ENCODE data around the gene NLRP7.
"Not testable (repeated sequence)": the region's sequence is repeated elsewhere in the genome, so short reads cannot be mapped to it uniquely, and the experiment has no call there.

NLRP7 gene

DNA sequence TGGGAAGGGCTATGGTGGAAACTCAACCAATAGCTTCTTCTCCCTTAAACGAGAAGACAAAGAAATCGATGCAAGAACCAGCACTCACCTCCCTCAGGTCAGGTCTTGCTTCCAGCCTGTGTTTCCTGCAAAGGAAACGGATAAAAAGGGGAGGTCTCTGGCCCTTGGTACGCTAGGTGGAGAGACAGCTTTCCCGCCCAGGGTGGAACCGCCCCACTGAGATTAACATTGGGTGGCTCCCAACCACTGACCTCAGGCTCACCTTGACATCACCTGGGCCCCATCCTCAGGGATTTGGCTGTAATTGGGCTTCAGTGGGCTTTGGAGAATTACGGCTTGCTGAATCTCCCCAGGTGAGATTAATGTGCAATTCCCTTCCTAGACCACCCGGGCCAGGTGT lies at the start of gene NLRP7:
Gene NLRP7, minus strand, starts transcription at position 150 of the 400 bp plus-strand sequence.
- POLR2A ChIA-PET (ENCODE audit: low non-redundant PET), result no interaction called here
- DNase-seq (ENCODE audit: low spot score), result no peak
- TF ChIP-seq, protein P1, sequence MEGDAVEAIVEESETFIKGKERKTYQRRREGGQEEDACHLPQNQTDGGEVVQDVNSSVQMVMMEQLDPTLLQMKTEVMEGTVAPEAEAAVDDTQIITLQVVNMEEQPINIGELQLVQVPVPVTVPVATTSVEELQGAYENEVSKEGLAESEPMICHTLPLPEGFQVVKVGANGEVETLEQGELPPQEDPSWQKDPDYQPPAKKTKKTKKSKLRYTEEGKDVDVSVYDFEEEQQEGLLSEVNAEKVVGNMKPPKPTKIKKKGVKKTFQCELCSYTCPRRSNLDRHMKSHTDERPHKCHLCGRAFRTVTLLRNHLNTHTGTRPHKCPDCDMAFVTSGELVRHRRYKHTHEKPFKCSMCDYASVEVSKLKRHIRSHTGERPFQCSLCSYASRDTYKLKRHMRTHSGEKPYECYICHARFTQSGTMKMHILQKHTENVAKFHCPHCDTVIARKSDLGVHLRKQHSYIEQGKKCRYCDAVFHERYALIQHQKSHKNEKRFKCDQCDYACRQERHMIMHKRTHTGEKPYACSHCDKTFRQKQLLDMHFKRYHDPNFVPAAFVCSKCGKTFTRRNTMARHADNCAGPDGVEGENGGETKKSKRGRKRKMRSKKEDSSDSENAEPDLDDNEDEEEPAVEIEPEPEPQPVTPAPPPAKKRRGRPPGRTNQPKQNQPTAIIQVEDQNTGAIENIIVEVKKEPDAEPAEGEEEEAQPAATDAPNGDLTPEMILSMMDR (conservative IDR thresholded peaks at IDR 0.05; ENCODE audit: low read depth), result no peak
- CTCF ChIA-PET, result no interaction called here
- H3K27ac ChIP-seq, result no peak within 1 kb of the TSS

DNA sequence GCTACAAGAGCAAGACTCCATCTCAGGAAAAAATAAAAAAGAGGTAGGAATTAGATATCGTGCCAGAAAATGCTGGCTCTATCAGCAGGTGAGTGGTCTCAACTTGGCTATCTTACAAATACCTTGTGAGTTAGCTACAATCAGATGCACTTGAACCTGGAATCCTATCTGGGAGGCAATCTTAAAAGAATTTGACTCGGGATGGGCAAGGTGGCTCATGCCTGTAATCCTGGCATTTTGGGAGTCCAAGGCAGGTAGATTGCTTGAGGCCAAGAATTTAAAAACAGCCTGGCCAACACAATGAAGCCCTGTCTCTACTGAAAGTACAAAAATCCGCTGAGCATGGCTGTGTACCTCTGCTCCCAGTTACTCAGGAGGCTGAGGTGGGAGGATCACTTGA lies 48.2 kb upstream of the NLRP7 start:
- H3K27ac ChIP-seq, result no peak overlapping the region
- TF ChIP-seq, protein P1 (conservative IDR thresholded peaks at IDR 0.05; ENCODE audit: low read depth), result no peak
- ChIA-PET CTCF (no interaction called here), POLR2A (ENCODE audit: low non-redundant PET) (no interaction called here)
- DNase-seq (ENCODE audit: low spot score), result no peak

DNA sequence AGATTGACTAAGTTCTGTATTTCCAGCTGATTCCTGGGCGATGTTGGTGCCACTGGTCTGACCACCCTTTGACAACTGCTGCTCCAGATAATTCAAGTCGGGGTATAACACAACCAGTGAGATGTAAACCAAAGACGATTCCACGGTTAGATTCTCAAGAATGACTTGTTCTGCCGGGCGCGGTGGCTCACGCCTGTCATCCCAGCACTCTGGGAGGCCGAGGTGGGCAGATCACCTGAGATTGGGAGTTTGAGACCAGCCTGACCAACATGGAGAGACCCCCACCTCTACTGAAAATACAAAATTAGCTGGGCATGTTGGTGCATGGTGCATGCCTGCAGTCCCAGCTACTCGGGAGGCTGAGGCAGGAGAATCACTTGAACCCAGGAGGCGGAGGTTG lies 42.2 kb upstream of the NLRP7 start:
- DNase-seq (ENCODE audit: low spot score); POLR2A ChIA-PET (ENCODE audit: low non-redundant PET); H3K27ac ChIP-seq: not testable (repeated sequence)
- CTCF ChIA-PET, result interaction anchor here (0.6 kb wide), 1 partner anchor 63 kb away, joined by 3 read pairs; no protein-coding TSS in a partner anchor

DNA sequence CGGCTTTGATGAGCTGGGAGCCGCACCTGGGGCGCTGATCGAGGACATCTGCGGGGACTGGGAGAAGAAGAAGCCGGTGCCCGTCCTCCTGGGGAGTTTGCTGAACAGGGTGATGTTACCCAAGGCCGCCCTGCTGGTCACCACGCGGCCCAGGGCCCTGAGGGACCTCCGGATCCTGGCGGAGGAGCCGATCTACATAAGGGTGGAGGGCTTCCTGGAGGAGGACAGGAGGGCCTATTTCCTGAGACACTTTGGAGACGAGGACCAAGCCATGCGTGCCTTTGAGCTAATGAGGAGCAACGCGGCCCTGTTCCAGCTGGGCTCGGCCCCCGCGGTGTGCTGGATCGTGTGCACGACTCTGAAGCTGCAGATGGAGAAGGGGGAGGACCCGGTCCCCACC lies 35.2 kb upstream of the NLRP7 start:
- DNase-seq (ENCODE audit: low spot score); CTCF ChIA-PET; H3K27ac ChIP-seq: not testable (repeated sequence)
- POLR2A ChIA-PET (ENCODE audit: low non-redundant PET), result interaction anchor here (0.7 kb wide), 1 partner anchor 411 kb away, joined by 3 read pairs; no protein-coding TSS in a partner anchor

DNA sequence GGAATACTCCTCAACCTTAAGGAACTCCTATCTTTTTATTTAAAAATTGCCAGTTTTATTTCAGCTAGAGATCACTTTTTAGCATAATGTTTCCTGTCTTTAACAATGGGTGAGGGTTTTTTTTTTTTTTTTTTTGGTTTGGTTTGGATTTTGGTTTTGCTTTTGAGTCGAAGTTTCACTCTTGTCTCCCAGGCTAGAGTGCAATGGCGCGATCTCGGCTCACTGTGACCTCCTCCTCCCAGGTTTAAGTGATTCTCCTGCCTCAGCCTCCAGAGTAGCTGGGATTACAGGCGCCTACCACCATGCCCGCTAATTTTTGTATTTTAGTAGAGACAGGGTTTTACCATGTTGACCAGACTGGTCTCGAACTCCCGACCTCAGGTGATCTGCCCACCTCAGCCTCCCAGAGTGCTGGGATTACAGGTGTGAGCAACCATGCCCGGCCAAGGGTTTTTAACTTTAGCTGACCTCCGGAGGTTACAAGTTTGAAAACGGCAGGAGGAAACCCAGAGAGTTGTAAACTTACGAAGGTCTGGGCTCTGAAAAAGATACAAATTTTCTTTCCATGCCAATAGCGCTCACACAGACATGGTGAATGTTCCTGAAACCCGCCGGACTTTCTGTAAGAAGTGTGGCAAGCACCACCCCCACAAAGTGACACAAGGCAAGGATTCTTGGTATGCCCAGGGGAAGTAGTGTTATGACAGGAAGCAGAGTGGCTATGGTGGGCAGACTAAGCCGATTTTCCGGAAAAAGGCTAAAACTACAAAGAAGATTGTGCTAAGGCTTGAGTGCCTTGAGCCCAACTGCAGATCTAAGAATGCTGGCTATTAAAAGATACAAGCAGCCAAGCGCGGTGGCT lies 26.1 kb upstream of the NLRP7 start:
- DNase-seq (ENCODE audit: low spot score); POLR2A ChIA-PET (ENCODE audit: low non-redundant PET); H3K27ac ChIP-seq: not testable (repeated sequence)
- CTCF ChIA-PET, result interaction anchor here (0.5 kb wide), 1 partner anchor 340 kb away, joined by 3 read pairs; no protein-coding TSS in a partner anchor

DNA sequence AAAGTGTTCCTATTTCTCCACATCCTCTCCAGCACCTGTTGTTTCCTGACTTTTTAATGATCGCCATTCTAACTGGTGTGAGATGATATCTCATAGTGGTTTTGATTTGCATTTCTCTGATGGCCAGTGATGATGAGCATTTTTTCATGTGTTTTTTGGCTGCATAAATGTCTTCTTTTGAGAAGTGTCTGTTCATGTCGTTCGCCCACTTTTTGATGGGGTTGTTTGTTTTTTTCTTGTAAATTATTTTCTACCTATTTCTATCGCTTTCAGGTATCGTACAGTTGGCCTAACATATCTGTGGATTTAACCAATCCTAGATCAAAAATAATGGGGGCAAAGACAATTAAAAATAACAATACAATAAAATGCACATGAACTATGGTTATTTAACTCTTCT lies 24.1 kb upstream of the NLRP7 start:
- H3K27ac ChIP-seq, CTCF ChIA-PET: not testable (repeated sequence)

GRCh38 chr19:54969647-54970046 lies 22.3 kb upstream of the NLRP7 start:
- no peak for DNase-seq (ENCODE audit: low spot score)
- ChIA-PET POLR2A (ENCODE audit: low non-redundant PET) (no interaction called here), CTCF (no interaction called here)
- H3K27ac ChIP-seq, result no peak overlapping the region
- TF ChIP-seq, protein P1 (conservative IDR thresholded peaks at IDR 0.05; ENCODE audit: low read depth), result no peak

More for the DNA sequence above, 24.1 kb upstream of the NLRP7 start:
- POLR2A ChIA-PET (ENCODE audit: low non-redundant PET); DNase-seq (ENCODE audit: low spot score): not testable (repeated sequence)

GRCh38 chr19:54967611-54968010 lies 20.3 kb upstream of the NLRP7 start:
- TF ChIP-seq, protein P1 (conservative IDR thresholded peaks at IDR 0.05; ENCODE audit: low read depth), result no peak
- CTCF ChIA-PET, result no interaction called here
- POLR2A ChIA-PET (ENCODE audit: low non-redundant PET), result no interaction called here
- H3K27ac ChIP-seq, result no peak overlapping the region
- DNase-seq (ENCODE audit: low spot score), result no peak

GRCh38 chr19:54965055-54965454 lies 17.7 kb upstream of the NLRP7 start:
- POLR2A ChIA-PET (ENCODE audit: low non-redundant PET), result interaction anchor here (0.6 kb wide), 1 partner anchor 359 kb away, joined by 6 read pairs; no protein-coding TSS in a partner anchor
- H3K27ac ChIP-seq; DNase-seq (ENCODE audit: low spot score); CTCF ChIA-PET: not testable (repeated sequence)
